ENCODE data around the gene ANKRD11. TPM values are rescaled to one million over a fixed set of nuclear protein-coding genes. Genes with fewer than 3 reads are reported as not detected.

The ANKRD11 gene
- total RNA-seq, 1 donor from 2014 or later: 165 TPM

- Mint-ChIP-seq H3K27me3 (ENCODE audit: unreplicated experiment) (peaks cover 7% of the 10 kb centered on the region), H3K4me1 (ENCODE audit: unreplicated experiment) (peaks cover 42% of the 10 kb centered on the region), H3K9me3 (ENCODE audit: unreplicated experiment) (no peaks in the 10 kb centered on the region), H3K36me3 (ENCODE audit: low read depth, unreplicated experiment) (peaks cover 14% of the 10 kb centered on the region), H3K4me3 (ENCODE audit: unreplicated experiment) (no peak overlapping the region), H3K27ac (ENCODE audit: unreplicated experiment) (peak overlapping the region; percentile 72)
- no peak for TF ChIP-seq CTCF (IDR thresholded peaks at IDR 0.05; ENCODE audit: unreplicated experiment)
- DNase-seq (ENCODE audit: low spot score): no peak
Measured at GRCh38 chr16:89420204-89420603, 70.2 kb downstream of the ANKRD11 start.

- peaks cover 7% of the 10 kb centered on the region for H3K27me3 Mint-ChIP-seq (ENCODE audit: unreplicated experiment)
- H3K4me3 Mint-ChIP-seq (ENCODE audit: unreplicated experiment): no peak overlapping the region
- H3K36me3 Mint-ChIP-seq (ENCODE audit: low read depth, unreplicated experiment): peaks cover 14% of the 10 kb centered on the region
- no peak for DNase-seq (ENCODE audit: low spot score)
- peak overlapping the region; percentile 0 for H3K27ac Mint-ChIP-seq (ENCODE audit: unreplicated experiment)
- H3K9me3 Mint-ChIP-seq (ENCODE audit: unreplicated experiment): no peaks in the 10 kb centered on the region
- TF ChIP-seq CTCF (IDR thresholded peaks at IDR 0.05; ENCODE audit: unreplicated experiment): no peak
- H3K4me1 Mint-ChIP-seq (ENCODE audit: unreplicated experiment): peaks cover 36% of the 10 kb centered on the region
Measured at GRCh38 chr16:89418352-89418751, 72.0 kb downstream of the ANKRD11 start.

- peaks cover 14% of the 10 kb centered on the region for H3K36me3 Mint-ChIP-seq (ENCODE audit: low read depth, unreplicated experiment)
- H3K27me3 Mint-ChIP-seq (ENCODE audit: unreplicated experiment): peaks cover 6% of the 10 kb centered on the region
- no peak for DNase-seq (ENCODE audit: low spot score)
- H3K4me1 Mint-ChIP-seq (ENCODE audit: unreplicated experiment): peaks cover 33% of the 10 kb centered on the region
- TF ChIP-seq CTCF (IDR thresholded peaks at IDR 0.05; ENCODE audit: unreplicated experiment): no peak
- peak overlapping the region; percentile 23 for H3K4me3 Mint-ChIP-seq (ENCODE audit: unreplicated experiment)
- H3K9me3 Mint-ChIP-seq (ENCODE audit: unreplicated experiment): no peaks in the 10 kb centered on the region
- H3K27ac Mint-ChIP-seq (ENCODE audit: unreplicated experiment): no peak overlapping the region
Measured at GRCh38 chr16:89417352-89417751, 73.0 kb downstream of the ANKRD11 start.

- Mint-ChIP-seq H3K4me3 (ENCODE audit: unreplicated experiment) (no peak overlapping the region), H3K4me1 (ENCODE audit: unreplicated experiment) (peaks cover 42% of the 10 kb centered on the region), H3K27ac (ENCODE audit: unreplicated experiment) (peak overlapping the region; percentile 52), H3K36me3 (ENCODE audit: low read depth, unreplicated experiment) (peaks cover 14% of the 10 kb centered on the region), H3K9me3 (ENCODE audit: unreplicated experiment) (no peaks in the 10 kb centered on the region), H3K27me3 (ENCODE audit: unreplicated experiment) (peaks cover 7% of the 10 kb centered on the region)
- TF ChIP-seq CTCF (IDR thresholded peaks at IDR 0.05; ENCODE audit: unreplicated experiment): no peak
- DNase-seq (ENCODE audit: low spot score): no peak
Measured at GRCh38 chr16:89413811-89414585, 76.4 kb downstream of the ANKRD11 start.

- Mint-ChIP-seq H3K9me3 (ENCODE audit: unreplicated experiment) (no peaks in the 10 kb centered on the region), H3K27me3 (ENCODE audit: unreplicated experiment) (peaks cover 16% of the 10 kb centered on the region), H3K36me3 (ENCODE audit: low read depth, unreplicated experiment) (peaks cover 14% of the 10 kb centered on the region), H3K27ac (ENCODE audit: unreplicated experiment) (no peak overlapping the region), H3K4me1 (ENCODE audit: unreplicated experiment) (peaks cover 53% of the 10 kb centered on the region), H3K4me3 (ENCODE audit: unreplicated experiment) (no peak overlapping the region)
- no peak for DNase-seq (ENCODE audit: low spot score)
- no peak for TF ChIP-seq CTCF (IDR thresholded peaks at IDR 0.05; ENCODE audit: unreplicated experiment)
Measured at GRCh38 chr16:89412811-89413210, 77.5 kb downstream of the ANKRD11 start.
